HUES48 (cell line): ENCODE data around the gene NDUFB5.

Source experiments
- H3K27ac ChIP-seq: one replicate; pipeline ENCODE4 v1.7.0; 2013; ENCODE audit warnings: low read depth, low read length, inconsistent platforms
- H3K27me3 ChIP-seq: 2 replicates; pipeline ENCODE4 v1.6.1; 2013; ENCODE audit warnings: mild to moderate bottlenecking, low read length; ENCODE audit not compliant: control insufficient read depth, insufficient read depth
- H3K36me3 ChIP-seq: 2 replicates; pipeline ENCODE4 v1.6.1; 2013; ENCODE audit warnings: low read length; ENCODE audit not compliant: control insufficient read depth, insufficient read depth
- H3K4me1 ChIP-seq: 2 replicates; pipeline ENCODE4 v1.6.1; 2013; ENCODE audit warnings: mild to moderate bottlenecking, low read length; ENCODE audit not compliant: control insufficient read depth, insufficient read depth
- H3K4me3 ChIP-seq: 2 replicates; pipeline ENCODE4 v1.5.1; 2013; ENCODE audit warnings: mild to moderate bottlenecking, low read depth, low read length
- H3K9ac ChIP-seq: 2 replicates; pipeline ENCODE4 v1.6.1; 2013; ENCODE audit warnings: mild to moderate bottlenecking, low read depth, low read length, moderate library complexity
- H3K9me3 ChIP-seq: 2 replicates; pipeline ENCODE4 v1.6.1; 2013; ENCODE audit warnings: low read length; ENCODE audit not compliant: control insufficient read depth, insufficient read depth

The NDUFB5 gene

DNA sequence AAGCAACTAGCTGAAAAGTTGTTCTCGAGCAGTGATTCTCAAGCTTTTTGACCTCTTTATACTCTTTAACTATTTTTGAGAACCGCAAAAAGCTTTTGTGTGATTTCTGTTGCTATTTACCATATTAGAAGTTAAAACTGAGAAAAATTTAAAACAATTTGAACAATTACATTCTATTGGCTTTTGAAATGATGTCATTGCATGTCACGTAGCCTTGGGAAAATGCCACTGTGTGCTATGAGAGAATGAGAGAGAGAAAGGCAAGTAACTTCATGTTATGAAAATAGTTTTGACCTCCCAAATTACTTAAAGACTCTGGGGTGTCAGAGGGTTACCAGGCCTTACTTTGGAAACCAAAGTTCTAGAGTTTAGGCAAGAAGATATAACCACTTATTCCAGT is 56.3 kb downstream of the NDUFB5 start:
- Histone ChIP-seq H3K27me3 (no peaks in the 10 kb centered on the region), H3K4me1 (peaks cover 16% of the 10 kb centered on the region), H3K27ac (no peak overlapping the region), H3K36me3 (no peaks in the 10 kb centered on the region), H3K9ac (no peak overlapping the region), H3K4me3 (no peak overlapping the region), H3K9me3 (no peaks in the 10 kb centered on the region)

DNA sequence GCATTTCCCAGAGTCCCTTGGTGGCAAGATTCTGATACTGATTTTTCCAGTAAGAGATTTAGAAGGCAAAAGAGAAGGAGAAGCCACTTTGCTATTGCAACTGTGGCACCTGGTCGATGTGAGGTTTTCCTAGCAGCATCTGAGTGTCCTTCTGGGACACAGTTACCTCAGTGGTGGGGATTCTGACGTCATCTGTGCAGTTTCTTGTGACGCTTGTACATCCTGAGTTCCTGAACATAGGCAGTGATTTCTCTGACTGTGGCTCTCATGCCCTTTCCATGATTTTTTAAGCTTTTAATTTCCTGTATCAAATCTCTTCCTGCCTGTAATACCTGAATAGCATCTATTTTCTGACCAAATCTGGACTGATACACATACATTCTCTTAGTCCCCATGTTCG is 57.2 kb downstream of the NDUFB5 start:
- Histone ChIP-seq H3K4me3 (no peak overlapping the region), H3K9me3 (no peaks in the 10 kb centered on the region), H3K27me3 (no peaks in the 10 kb centered on the region), H3K27ac (no peak overlapping the region), H3K4me1 (peaks cover 25% of the 10 kb centered on the region), H3K9ac (no peak overlapping the region), H3K36me3 (no peaks in the 10 kb centered on the region)

DNA sequence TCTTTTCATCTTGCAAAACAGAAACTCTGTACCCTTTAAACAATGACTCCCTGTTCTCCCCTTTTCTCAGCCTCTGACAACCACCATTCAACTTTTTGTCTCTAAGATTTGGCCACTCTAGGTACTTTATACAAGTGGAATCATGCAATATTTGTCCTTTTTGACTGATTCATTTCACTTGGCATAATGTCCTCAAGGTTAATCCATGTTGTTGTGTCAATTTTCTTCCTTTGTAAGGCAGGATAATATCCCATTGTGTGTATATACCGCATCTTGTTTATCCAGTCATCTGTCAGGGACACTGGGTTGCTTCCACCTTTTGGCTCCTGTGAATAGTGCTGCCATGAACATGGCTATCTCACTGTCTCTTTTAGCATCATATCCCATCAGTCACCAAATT is 58.5 kb downstream of the NDUFB5 start:
- no peaks in the 10 kb centered on the region for H3K9me3 ChIP-seq
- peaks cover 28% of the 10 kb centered on the region for H3K4me1 ChIP-seq
- no peaks in the 10 kb centered on the region for H3K27me3 ChIP-seq
- H3K4me3 ChIP-seq, result no peak overlapping the region
- no peak overlapping the region for H3K9ac ChIP-seq
- H3K27ac ChIP-seq, result no peak overlapping the region
- no peaks in the 10 kb centered on the region for H3K36me3 ChIP-seq

DNA sequence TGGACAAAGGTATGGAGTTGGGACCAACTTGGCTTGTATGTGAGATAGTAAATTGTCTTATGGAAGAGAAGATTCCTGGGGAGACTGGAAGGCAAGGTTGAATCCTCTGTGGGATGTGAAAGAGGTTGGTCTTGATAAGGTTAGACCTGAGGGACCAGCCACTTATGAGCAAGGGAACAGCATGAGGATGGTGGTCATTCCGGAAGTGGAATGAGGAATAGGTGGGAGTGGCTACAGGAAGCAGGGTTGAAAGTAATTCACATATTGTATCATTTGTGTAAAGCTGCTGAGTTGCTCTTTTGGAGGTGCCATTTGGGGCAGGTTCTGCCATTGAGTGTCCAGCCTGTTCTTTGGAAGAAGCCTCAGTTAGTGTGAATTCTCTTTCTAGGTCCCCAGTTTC is 61.4 kb downstream of the NDUFB5 start:
- peak overlapping the region; percentile 46 for H3K27ac ChIP-seq
- H3K36me3 ChIP-seq, result no peaks in the 10 kb centered on the region
- H3K4me3 ChIP-seq, result no peak overlapping the region
- H3K9ac ChIP-seq, result no peak overlapping the region
- H3K4me1 ChIP-seq, result peaks cover 21% of the 10 kb centered on the region
- no peaks in the 10 kb centered on the region for H3K9me3 ChIP-seq
- no peaks in the 10 kb centered on the region for H3K27me3 ChIP-seq

DNA sequence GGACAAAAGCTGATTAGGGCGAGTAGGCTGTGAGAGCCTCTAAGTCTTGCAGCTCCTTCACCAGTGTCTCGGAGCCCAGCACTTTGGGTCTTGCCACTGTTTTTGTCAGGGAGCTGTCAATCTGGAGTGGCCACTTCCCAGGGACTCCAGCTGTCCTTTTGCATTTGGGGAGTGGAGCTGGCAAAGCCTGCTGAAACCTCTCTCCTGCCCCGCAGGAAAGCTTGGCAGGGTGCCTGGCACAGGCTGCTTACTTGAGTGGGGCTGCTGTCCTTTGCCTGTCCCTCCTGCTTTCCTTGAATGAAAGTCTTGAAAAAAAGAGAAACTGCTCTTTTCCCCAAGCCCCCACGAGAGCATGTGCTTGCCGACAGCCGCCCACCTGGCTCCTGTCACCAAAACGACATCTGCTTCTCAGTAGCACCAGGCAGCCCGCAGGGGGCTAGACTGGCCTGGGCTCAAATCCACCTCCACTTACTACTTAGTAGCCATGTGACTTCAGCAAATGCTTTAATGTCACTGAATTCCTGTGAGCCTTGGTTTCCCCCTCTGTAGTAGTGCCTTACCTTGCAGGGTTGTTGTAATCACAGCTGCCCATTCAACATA is 61.9 kb downstream of the NDUFB5 start:
- H3K9me3 ChIP-seq, result no peaks in the 10 kb centered on the region
- H3K36me3 ChIP-seq, result no peaks in the 10 kb centered on the region
- H3K4me1 ChIP-seq, result peaks cover 21% of the 10 kb centered on the region
- H3K27ac ChIP-seq, result peak overlapping the region; percentile 46
- no peaks in the 10 kb centered on the region for H3K27me3 ChIP-seq
- H3K4me3 ChIP-seq, result no peak overlapping the region
- no peak overlapping the region for H3K9ac ChIP-seq

DNA sequence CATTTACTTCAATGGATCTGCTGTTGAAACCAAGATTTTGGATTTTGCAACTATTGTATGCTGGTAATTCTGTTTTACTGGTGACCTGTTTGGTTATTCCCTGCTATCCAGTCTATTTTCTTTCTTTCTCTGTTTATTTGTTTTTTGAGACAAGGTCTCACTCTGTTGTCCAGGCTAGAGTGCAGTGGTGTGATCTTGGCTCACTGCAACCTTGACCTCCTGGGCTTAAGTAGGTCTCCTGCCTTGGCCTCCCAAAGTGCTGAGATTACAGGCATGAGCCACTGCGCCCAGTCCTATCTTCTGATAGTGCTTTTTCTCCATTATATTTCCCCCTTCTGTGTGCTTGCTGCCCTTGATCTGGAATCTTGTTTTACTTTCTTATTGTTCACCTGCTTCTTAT is 63.8 kb downstream of the NDUFB5 start:
- H3K9me3 ChIP-seq, result no peaks in the 10 kb centered on the region
- no peaks in the 10 kb centered on the region for H3K27me3 ChIP-seq
- no peak overlapping the region for H3K27ac ChIP-seq
- H3K9ac ChIP-seq, result no peak overlapping the region
- no peak overlapping the region for H3K4me3 ChIP-seq
- H3K36me3 ChIP-seq, result no peaks in the 10 kb centered on the region
- peaks cover 29% of the 10 kb centered on the region for H3K4me1 ChIP-seq

DNA sequence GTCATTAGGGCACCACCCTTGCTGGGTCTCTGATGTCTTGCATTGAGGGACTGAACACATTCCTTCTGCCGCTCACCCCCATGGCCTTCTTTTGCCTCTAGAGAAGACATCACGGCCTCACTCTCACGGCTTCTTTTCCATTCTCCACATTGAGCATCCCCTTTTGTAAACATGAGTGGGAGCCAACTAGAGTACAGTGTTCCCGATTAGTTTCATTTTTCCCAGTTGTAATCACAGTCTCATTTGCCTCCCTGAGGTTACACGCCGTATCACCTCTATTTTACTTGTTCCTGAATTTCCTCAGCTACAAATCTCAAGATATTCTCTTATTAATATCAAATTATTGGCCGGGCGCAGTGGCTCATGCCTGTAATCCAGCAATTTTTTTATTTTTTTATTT is 65.7 kb downstream of the NDUFB5 start:
- H3K27ac ChIP-seq, result no peak overlapping the region
- H3K4me3 ChIP-seq, result no peak overlapping the region
- no peaks in the 10 kb centered on the region for H3K27me3 ChIP-seq
- H3K4me1 ChIP-seq, result peaks cover 31% of the 10 kb centered on the region
- no peak overlapping the region for H3K9ac ChIP-seq
- no peaks in the 10 kb centered on the region for H3K9me3 ChIP-seq
- no peaks in the 10 kb centered on the region for H3K36me3 ChIP-seq

DNA sequence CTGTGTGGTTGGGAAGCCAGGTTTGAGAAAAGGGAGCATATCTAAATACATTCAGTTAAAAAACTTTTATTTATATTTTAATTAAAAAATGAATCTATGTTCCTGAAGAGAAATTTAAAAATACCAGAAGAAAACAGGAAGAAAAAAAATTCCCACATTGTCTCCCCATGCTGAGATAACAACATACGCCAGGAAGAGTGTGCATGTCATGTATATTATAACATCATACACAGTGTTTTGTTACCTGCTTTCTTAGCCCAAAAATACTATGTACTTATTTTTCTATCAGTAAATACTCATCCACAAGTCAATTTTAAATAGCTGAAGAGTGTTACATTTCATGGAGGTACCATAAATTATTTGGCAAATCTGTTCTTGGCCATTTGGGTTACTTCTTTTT is 66.7 kb downstream of the NDUFB5 start:
- H3K4me1 ChIP-seq, result peaks cover 26% of the 10 kb centered on the region
- H3K9ac ChIP-seq, result no peak overlapping the region
- H3K9me3 ChIP-seq, result no peaks in the 10 kb centered on the region
- no peaks in the 10 kb centered on the region for H3K36me3 ChIP-seq
- H3K27me3 ChIP-seq, result no peaks in the 10 kb centered on the region
- no peak overlapping the region for H3K4me3 ChIP-seq
- H3K27ac ChIP-seq, result no peak overlapping the region

DNA sequence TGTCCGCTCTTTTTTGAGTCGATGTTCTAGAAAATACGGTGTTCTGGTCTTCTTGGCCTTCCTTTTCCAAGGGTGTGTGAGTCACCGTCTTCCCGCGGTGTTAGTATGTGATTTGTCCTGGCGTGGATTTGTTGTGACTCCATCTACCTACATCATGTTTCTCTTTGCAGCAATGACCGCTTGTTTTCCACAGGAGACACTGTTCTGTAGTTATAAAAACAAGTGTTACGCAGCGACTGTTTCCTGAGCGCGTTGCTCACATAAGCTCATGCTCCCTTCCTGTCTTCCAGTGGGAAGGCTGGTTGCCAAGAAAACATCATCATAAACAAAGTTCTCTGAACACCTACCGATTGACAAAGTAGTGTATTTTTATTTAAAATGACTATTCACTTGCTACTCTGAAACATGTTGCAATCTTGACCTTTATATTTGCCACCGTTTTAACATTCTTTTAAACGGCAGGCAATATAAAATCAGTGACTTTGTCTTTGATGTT is 67.2 kb downstream of the NDUFB5 start:
- H3K27me3 ChIP-seq, result no peaks in the 10 kb centered on the region
- H3K4me1 ChIP-seq, result peaks cover 21% of the 10 kb centered on the region
- H3K36me3 ChIP-seq, result no peaks in the 10 kb centered on the region
- no peaks in the 10 kb centered on the region for H3K9me3 ChIP-seq
- no peak overlapping the region for H3K9ac ChIP-seq
- H3K27ac ChIP-seq, result peak overlapping the region; percentile 0
- no peak overlapping the region for H3K4me3 ChIP-seq

DNA sequence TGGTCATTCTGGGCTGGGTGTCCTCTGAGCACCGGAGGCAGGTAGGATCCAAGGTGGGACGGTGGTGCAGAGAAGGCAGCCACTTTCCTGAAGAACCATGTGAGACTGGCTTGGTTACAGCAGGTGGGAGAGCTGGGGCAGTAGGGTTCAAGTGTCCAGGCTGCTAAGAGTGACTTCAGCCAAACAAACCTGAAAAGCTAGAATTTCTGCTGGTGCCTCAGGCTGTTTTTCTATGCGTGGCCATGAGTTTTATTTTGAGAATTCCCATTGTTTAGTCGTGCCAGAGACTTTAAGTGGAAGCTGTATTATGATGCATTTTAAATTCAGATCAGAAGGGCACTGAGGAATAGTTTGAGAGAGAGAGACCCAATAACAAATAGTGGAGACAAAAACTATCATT is 68.3 kb downstream of the NDUFB5 start:
- H3K27me3 ChIP-seq, result no peaks in the 10 kb centered on the region
- H3K4me1 ChIP-seq, result peaks cover 18% of the 10 kb centered on the region; the same call in 1 of the 2 replicates
- H3K4me3 ChIP-seq, result no peak overlapping the region
- H3K36me3 ChIP-seq, result no peaks in the 10 kb centered on the region
- H3K9ac ChIP-seq, result no peak overlapping the region
- no peak overlapping the region for H3K27ac ChIP-seq
- no peaks in the 10 kb centered on the region for H3K9me3 ChIP-seq

DNA sequence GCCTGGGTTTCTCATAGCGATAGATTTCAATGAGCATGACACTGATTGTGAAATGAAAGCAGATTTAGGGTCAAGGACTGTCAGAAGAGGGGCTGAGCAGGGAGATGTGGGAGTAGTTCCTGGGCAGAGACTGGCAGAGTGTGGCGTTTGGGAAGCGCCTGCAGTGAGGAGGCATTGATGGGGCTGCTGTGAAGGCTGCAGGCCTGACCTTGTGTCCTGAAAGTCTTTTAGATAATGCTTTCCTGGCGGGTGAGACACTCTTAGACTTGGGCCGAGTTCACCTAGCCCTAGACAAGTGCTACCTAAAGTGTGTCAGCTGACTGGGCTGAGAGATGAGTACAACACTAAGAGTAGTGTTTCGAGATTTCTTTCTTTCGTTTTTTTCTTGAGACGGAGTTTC is 68.9 kb downstream of the NDUFB5 start:
- no peaks in the 10 kb centered on the region for H3K36me3 ChIP-seq

More for the DNA sequence above, 68.9 kb downstream of the NDUFB5 start:
- Histone ChIP-seq H3K9me3 (no peaks in the 10 kb centered on the region), H3K4me3 (no peak overlapping the region), H3K27ac (no peak overlapping the region), H3K27me3 (no peaks in the 10 kb centered on the region), H3K9ac (no peak overlapping the region), H3K4me1 (peaks cover 18% of the 10 kb centered on the region; the same call in 1 of the 2 replicates)
